ENCODE measurements around the gene TMEM238L.

TMEM238L gene

DNA sequence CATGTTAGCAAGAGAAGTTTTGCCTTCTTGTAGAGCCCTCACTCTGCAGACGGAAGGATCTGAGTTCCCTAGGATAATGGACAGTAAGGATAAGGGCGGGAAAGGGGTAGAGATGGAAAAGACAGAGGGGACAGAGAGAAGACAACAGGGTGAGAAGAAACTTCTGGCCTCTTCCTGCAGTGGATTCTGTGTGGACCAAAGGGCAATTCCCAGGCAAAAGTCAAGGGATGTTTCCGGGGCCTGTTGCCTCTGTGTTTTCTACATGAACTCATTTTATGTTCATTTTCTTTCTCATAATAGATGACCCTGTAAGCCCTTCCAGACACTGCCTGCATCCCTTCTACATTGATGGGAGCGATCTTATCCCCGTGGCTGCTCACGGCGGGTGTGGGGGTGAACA, 647 bp upstream of the TMEM238L start:
- DNase-seq (ENCODE audit: low read depth), result no peak

DNA sequence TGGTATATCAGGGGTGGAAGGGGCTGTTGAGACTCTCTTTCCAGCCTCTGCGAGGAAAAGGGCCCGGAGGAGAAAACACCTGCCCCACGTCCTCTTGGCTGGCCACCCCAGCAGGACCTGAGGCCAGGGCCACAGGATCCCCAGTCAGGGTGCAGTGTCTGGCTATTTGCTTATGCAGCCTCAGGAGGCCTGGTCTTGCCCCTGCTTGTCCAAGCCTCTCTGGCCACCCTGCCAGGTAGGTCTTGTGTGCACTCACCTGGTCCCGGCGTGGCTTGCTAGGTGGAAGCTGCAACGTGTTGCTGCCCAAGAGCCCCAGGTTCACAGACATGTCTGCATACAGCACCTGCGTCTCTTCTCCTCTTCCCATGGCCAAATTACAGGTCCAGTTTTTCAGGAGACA, 549 bp downstream of the TMEM238L start:
- DNase-seq (ENCODE audit: low read depth), result no peak

DNA sequence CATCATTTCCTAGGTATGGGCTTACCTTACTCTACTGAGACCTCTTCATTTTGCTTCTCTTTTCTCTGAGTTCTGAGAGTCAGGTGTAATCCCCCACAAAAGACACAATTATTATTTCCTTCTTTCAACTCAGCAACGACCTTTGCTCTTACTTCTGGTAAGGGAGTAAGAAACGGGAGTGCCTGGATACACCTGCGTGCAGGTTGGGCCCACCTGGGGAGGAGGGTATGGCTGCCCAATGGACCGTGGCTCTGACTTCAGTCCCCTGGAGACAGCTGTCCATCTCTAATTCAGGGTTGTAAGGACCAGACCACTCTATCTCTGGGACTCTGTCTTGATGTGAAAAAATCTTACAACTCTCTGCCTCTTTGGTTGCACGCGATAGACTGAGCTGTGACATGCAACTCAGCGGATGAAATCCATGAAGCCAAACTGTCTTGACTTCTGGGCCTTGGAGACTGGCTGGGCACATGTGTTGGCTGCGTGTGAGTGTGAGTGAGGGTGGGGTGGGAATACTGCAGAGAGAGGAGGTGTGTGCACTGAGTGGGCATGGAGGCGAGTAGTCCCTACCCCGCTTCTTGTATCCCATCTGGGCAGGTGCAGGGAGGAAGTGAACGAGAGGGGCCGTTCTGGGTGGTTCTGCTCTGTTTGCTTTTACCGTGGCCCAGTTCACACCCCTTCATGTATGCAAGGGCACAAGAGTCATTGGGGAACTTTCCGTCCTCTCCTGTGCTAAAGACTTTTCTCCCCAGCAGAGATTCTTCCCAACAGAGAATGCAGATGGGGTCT, 1.2 kb downstream of the TMEM238L start:
- DNase-seq (ENCODE audit: low read depth), result no peak

DNA sequence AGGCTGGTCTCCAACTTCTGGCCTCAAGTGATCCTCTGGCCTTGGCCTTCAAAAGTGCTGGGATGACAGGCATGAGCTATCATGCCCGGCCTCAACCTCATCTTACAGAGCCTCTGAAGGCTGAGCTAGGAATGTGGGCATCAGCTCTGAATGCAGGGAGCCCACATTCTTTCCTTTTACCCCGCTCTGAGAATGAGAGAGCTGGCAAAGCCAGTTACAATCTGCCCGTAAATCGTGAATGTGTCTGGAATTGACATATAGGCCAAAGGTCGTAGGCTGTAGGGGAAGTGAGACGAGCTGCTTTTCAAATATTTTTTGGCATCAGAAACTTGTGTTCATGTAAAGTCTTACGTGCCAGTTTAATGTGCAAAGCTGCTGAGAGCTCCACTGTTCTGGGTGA, 4.5 kb downstream of the TMEM238L start:
- DNase-seq (ENCODE audit: low read depth), result no peak

DNA sequence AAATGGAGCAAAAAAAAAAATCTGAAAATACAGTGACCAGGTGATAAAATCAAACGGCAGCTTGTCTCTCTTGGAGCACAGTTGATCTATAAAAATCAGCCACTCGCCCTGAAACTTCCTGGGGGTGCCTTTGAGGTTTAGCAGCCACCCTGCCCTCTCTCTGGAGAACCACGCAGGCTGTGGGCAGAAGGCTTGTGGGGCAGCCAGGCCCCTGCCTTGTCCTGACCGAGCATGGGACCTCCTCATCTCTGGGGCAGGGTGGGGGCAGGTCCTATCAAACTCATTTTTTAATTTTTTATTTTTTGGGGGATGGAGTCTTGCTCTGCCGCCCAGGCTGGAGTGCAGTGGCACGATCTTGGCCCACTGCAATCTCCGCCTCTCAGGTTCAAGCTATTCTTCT, 5.0 kb downstream of the TMEM238L start:
- no peak for DNase-seq (ENCODE audit: low read depth)

DNA sequence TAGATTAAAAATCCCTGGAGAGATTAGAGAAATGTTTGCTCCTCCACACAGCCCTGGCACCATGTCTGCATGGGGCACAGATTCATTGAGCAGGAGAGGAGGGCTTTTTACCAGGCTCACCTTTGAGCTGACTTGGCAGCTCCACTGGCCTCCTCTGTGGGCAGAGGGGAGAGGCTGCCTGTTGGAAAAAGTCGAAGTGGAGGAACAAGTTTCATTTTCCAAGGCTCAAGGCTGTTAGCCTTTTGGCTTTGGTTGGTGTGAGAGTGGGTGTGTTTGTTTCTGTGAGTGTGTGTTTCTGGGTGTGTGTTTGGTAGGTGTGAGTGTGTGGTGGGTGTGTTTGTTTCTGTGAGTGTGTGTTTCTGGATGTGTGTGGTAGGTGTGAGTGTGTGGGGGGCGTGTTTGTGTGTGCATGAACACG, 5.6 kb downstream of the TMEM238L start:
- DNase-seq (ENCODE audit: low read depth), result no peak

DNA sequence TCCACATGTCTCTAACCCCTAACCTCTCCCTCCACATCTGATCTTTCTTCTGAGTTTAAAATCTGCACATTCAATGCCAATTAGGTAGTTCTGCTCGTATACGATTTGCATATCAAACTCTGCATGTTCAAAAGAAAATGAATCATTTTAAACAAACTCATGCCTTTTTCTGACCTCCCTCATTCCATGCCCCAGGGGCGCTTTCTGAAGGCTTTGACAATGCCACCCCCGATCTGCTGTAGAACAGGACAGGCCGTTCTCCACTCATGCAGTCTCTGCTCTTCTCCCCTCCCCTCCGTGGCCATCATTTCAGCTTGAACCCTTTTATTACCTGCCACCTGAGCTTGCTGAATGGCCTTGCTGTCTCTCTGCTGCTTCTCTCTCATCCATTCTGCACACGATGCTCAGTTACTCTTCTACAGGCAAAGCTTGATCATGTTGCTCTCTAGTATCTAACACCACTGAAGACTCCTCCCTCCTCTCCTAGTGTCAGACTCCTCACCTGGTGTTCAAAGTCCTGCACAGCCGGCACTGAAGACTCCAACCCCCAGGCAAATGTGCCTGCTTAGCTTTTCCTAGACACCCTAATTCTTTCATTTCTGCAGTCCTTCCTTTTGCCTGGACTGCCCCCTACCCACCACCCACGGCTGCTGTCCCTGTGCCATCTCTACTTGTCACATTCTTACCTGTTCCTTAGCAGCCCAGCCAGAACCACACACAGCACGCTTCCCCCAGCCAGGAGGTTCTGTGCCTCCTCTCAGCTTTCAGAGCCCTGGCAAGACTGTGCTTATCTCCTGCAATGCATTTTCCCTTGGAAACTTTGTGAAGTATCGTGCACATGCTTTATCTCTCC, 6.2 kb downstream of the TMEM238L start:
- DNase-seq (ENCODE audit: low read depth), result no peak

DNA sequence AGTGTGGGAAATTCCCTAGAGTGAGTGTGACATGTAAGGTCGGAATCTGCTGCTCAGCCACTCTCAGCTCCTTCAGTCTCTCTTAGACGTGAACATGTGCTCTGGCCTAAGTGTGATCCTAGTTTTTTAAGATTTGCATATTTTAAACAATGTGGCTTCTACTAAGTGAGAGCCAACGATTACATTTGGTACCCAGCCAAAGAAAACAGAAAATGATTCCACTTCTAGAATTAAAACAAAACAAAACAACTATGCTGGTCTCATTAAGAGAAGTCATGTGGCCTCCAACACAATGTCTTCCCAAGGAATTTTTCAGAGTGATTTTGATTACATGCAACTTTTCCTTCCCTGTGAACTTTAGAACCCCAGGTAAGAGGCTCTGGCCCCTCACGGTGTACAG, 10.1 kb downstream of the TMEM238L start:
- no peak for DNase-seq (ENCODE audit: low read depth)

DNA sequence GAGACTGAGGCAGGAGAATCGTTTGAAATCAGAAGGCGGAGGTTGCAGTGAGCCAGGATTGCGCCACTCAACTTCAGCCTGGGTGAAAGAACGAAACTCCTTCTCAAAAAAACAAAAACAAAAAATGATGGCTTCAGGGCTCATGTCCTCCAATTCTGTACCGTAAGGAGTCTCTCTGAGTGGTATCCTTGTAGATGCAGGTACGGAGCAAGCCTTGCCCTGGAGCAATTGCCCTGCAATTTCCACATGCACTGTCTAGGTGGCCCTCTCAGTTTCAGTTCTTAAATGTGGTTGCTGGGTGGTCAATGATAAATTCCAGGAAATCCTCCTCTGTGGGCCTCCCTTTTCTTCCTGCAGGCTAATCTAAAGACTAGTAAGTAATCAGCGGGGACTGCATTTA, 10.6 kb downstream of the TMEM238L start:
- DNase-seq (ENCODE audit: low read depth), result no peak

DNA sequence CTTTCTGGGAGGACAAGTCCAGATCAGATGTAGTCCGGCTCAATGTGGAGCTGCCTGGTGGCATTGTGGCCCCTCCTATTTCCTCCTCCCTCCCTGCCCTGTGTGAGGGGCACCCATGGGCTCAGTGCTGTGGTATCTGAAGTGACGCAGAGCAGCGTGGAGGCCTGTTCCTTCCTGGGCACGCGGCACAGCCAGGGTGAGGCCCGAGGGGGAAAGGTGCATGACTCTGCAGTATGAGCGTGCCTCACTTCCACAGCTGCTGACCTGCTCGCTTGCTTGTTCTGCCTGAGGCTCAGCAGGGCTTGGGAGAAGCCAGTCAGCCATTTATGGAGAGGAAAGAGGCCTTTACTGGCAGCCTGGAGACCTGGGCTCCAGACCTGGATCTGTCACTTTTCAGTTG, 11.7 kb downstream of the TMEM238L start:
- DNase-seq (ENCODE audit: low read depth), result no peak

DNA sequence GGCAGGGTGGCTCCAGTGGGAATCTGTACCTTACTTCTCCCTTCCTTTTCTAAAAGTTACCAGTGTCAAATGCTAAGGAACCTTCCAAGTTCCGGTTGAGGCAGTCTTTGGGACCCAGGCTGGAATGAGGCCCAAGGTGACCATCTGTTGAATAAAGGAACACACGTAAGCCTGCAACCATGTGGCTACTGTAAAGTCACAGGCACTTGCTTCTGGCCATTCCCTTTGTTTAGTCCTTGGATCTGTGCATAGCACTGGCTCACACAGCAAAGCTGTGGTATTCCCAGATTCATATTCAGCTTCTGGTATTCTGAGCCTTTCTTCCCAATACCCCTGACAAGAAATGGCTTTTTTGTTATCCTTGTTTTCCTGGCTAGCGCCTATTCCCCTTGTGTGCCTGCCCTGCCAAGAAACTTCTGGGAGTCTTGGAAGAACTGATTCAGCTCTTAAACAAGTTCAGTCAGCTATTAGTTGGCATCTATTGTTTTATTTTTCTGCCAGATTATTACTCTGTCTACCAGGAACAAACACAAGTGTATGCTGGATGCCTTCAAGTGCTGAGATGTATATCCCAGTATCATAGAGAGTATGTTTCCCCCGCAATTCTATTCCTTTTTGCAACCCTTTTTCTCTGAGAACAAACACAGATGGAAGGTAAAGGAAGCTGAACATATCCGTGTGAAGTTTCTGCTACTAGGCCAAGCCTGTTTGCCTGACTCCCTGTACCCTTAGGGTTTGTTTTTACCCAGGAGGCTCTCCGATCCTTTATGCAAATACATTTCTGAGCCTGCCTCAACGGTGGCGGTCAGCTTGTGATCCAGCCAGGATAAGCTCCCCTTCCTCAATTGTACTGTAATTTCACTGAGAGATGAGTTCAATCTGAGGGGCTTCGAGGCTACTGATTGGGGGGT, 13.2 kb downstream of the TMEM238L start:
- DNase-seq (ENCODE audit: low read depth), result no peak

DNA sequence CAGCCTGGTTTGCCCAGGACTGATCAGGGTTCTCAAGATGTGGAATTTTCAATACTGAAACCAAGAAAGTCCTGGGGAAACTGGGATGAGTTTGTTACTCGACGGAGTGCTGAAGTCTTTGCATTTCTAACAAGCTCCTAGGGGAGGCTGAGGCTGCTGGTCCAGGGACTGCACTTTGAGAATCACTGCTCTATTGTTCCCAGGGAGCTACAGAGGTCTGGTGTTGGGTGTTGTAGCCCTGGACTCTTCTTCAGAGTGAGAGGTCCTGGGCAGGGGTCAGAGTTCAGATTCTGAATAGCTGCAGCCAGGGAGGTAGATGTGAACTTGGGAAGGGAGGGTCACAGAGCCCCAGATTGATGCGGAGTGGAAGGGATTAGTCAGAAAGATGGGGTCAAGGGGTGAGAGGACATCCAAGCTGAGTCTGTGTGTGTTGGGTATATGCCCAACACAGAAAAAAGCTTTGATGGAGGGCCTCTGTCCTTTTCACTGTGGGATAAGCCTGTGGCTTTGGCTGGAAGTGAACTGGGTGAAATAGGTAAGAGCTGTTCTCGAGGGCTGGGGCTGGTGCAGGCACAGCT, 14.1 kb downstream of the TMEM238L start:
- no peak for DNase-seq (ENCODE audit: low read depth)

DNA sequence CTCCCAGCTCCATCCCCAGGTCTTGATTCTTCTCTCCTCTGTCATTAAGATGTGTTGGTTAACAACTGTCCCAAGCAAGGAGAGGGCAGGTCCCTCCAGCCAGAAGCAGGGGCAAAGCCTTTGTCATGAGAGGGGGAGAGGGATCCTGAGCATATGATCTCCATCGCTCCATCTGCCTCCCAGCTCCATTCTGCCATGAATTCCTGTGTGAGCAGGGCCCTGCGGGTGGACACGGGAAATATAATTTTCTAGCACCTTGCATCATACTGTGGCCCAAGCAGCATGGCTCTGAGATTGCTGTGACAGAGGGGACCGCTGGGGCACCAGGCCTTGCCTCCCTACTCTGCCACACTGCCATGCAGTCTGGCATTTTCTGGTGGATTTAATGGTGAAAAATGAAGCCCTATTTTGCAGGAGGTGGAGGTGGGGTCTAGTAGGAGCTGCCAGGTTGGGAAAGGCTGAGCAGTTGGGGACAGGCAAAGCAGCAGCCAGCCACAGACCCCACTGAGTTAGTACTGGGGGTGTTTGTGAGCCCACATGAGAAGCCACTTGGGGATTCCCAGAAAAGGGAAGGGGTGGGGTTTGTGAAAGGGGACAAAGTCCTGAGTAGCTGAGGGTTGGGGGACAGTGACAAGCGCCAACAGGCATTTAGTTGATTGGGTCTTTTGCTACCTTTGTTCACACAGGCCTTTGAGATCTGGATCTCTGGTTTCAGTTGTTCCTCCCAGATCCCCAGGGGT, 16.4 kb downstream of the TMEM238L start:
- DNase-seq (ENCODE audit: low read depth), result no peak

DNA sequence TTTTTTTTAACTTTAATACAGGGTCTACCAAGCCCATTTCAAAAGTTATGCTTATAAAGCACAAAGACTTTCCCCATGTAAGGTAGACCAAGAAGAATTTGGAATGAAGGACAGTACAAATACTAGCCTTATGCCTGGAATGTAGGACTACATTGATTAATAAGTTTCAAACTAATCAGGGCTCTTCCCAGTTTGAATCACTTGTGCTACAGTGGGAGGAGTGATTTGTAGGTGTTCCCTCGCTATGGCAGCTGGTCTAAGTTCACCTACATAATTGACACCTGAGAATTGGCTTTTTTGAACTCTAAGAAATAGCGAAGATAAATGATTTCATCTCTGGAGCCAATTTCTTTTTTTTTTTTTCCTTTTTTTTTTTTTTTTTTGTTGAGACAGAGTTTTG, 18.6 kb downstream of the TMEM238L start:
- DNase-seq (ENCODE audit: low read depth), result no peak

DNA sequence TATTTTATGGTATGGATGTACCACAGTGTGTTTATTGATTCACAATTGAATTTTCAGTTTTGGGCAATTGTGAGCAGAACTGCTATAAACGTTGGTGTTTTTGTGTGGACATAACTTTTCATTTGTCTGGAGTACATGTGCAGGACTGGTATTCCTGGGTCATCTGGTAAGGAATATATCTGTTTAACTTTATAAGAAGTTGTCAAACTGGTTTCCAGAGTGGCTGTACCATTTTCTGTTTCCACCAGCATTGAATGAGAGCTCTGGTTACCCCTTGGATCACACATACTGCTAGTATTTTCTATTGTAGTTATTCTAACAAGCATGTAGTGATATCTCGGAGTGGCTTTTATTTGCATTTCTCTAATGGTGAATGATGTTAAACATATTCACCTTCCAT, 24.3 kb downstream of the TMEM238L start:
- DNase-seq (ENCODE audit: low read depth), result no peak

DNA sequence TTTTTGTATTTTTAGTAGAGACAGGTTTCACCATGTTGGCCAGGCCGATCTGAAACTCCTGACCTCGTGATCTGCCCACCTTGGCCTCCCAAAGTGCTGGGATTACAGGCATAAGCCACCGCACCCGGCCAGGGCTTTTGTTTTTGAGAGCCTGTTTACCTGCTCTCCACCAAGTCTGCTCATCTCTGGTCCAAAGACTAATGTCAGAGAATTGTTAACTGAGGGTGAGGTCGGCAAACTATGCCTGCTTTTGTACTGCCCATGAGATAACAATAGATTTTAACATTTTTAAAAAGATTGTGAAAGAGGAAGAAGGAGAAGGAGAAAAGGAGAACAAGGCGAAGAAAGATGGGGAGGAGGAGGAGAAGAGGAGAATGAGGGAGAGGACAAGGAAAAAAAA, 26.0 kb downstream of the TMEM238L start:
- DNase-seq (ENCODE audit: low read depth), result no peak

DNA sequence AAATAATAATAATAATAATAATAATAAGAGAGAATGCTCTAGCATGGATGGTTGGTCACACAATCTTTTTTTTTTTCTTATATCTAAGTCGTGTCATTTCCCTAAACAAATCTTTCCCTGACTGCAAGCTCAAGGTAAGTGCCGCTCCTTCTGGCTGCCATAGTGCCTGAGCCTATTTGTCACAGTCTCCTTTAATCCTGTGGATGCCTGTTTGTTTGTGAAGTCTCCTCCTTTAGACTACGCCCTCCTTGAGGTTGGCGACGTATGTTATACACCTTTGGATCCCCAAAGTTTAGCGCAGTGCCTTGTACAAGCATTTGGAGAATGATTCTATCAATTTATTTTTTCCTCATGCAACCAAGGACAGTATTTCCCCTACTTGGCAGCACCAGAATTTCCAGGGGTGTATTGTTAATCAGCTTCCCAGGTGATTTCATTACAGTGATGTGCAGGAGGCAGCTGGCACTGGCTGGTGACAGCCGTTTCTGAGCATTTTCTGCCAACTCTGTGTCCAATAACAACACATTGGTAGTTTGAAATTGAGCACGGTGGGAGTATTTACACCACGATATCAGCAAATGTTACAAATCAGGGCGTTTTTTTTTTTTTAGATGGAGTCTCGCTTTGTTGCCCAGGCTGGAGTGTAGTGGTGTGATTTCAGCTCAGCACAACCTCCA, 26.6 kb downstream of the TMEM238L start:
- DNase-seq (ENCODE audit: low read depth), result no peak

DNA sequence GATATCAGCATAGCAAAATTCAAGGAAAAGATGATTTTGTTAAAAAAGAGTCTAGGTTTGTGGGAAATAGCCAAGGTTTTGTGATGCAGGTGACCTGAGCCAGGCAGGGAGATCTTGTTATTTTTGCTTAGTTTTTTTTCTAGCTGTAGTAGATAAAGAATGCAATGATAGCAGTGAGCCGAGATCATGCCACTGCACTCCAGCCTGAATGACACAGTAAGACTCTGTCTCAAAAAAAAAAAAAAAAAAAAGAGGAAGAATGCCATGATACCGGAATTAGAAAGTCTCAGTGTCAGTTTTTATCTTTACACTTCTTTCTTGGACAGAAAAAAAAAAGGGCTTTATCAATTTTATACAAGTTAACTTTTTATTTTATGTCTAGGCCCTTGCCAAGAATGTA, 27.5 kb downstream of the TMEM238L start:
- no peak for DNase-seq (ENCODE audit: low read depth)

DNA sequence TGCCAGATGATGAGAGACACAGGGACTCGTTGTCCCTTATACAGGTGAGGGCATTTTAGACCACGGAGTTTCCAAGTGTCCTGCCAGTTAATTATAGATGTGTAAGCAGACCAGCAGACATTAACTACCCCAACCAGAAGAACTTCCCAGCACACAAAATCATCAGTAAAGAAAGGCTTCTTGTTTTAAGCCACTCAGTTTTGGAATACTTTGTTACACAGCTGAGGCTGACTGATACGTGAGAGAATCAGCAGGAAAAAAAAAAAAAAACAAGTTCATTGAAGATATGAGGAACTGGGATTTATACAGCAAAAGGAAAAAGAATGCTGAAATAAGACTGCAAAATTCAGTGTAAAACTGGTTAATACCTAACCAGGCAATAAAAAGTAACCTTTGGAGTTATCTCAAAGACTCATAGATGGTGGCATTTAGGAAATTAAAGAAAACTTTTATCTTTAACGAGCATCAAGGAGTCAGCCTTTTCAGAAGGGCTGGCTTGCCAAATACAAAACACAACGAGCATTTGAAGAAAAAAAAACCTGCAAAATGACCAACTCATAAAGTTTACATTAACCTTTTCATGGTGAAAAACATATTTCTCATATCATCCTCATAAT, 28.1 kb downstream of the TMEM238L start:
- DNase-seq (ENCODE audit: low read depth), result no peak

DNA sequence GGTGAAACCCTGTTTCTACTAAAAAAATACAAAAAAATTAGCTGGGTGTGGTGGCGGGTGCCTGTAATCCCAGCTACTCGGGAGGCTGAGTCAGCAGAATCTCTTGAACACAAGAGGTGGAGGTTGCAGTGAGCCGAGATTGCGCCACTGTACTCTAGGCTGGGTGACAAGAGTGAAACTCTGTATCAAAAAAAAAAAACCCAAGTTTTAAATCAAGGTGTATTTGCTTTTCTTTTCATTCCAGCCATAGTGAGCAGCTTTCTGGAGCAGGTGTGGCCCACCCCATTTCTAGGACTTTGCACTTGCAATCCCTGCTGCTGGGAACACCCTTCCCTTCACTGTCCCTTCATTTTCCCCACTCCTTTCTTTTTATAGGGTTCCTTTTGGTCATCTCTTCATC, 28.8 kb downstream of the TMEM238L start:
- DNase-seq (ENCODE audit: low read depth), result no peak
